Measurements from ENCODE around the gene CDIPT. TPM values are rescaled to one million over a fixed set of nuclear protein-coding genes. Genes with fewer than 3 reads are reported as not detected.

The CDIPT gene
- total RNA-seq = 81.8 and 83.9 TPM in 2 replicates

DNA sequence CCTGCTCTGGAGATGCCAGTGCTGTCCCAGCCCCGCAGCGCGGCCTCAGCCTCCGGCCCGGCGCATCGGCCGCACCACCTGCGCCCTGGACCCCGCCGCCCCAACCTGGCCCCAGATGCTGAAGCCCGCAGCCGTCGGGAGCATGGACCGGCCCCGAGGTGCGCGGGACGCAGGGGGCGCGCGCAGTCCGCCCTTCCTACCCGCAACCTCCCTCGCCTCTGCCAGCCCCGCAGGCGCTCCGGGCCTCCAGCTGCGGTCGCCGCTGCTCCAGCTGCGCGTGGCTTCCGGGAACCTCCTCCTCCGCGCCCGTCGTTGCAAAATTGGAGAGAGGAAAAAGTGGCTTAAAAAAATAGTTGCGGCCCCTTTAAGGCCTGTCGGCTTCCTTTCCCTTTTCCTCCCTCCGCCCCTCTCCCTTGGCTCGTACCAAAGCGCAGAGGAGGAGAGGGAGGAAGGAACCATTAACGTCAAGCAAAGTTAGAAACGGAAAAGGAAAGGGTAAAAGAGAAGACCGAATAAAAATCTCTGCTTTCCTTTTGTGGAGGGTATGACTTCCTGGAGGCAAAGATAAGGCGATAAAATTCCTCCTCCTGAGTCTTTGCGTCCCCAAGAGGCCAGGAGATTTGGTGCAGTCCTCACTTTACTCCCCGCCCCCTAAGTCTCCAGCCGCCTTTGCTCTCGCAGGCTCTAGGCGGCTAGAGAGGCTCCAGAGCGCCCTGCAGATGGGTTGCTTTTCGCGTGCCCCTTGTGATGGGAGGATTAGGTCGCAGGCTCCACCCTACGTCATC is at the start of gene CDIPT:
CDIPT (minus strand) TSS at position 343 of the 785 bp plus-strand sequence. CDS start 369 bp downstream, outside the sequence.

GRCh38 chr16:29900102-29900887 is 37.3 kb upstream of the CDIPT start, which contains the start of gene ASPHD1:
Gene ASPHD1 (plus strand): TSS chr16:29900488. CDS start chr16:29900972, 484 bp downstream.

DNA sequence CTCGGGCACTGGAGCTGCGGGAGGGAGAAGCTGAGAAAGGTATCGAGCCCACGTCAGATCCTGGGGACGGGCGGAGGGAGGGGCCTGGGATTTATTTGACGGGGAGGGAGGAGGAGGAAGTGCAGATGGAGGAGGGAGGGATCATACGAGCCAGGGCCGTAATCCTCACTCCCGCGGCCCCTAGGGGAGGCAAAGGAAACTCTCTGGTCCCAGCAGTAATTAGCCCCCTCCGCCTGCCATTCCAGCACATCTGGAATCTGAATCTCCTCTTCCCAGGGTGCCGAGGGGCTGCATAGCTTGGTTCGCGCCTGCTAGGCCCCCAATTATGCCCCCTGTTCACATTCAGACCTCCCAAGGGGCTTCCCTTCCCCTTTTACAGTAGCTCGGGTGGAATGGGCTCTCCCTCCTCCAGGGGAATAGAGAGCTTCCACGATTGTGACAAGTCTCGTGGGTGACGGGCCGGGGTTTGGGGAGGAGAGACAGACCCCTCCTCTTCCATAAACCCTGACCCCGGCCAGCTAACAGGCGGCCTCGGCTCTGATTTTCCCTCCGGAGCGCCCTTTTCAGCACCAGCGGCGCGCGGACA is 36.6 kb upstream of the CDIPT start, which contains the start of gene SEZ6L2:
SEZ6L2 (minus strand) TSS at position 35 of the 586 bp plus-strand sequence. CDS start 531 bp downstream, outside the sequence.

DNA sequence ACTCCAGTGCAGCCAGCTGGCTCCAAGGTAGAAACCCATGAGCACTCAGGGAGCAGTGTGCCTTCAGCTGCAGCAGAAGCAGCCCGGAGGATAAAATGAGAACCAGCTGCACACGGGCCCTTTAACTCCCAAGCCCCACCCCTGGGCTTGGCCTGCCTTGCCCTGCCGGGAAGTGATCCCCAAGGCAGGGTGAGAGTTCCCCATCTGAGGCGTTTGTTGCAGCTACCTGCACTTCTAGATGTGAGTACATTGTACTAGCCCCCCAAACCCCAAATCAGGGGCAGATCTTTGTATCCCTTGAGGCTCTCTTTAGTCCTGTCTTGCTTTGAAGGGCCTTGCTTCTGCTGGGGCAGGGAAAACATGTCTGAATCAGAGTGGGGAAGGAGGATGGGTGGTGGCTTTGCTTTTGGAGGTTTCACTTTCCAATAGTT is 42.7 kb downstream of the CDIPT start, which contains the start of gene MVP:
MVP (plus strand) TSS at position 192 of the 431 bp plus-strand sequence. CDS start 10,088 bp downstream, outside the sequence.

GRCh38 chr16:29815793-29816693 is 47.0 kb downstream of the CDIPT start, which contains the start of gene PAGR1:
Gene PAGR1 (plus strand): TSS chr16:29816152. CDS start chr16:29816526, 374 bp downstream.

DNA sequence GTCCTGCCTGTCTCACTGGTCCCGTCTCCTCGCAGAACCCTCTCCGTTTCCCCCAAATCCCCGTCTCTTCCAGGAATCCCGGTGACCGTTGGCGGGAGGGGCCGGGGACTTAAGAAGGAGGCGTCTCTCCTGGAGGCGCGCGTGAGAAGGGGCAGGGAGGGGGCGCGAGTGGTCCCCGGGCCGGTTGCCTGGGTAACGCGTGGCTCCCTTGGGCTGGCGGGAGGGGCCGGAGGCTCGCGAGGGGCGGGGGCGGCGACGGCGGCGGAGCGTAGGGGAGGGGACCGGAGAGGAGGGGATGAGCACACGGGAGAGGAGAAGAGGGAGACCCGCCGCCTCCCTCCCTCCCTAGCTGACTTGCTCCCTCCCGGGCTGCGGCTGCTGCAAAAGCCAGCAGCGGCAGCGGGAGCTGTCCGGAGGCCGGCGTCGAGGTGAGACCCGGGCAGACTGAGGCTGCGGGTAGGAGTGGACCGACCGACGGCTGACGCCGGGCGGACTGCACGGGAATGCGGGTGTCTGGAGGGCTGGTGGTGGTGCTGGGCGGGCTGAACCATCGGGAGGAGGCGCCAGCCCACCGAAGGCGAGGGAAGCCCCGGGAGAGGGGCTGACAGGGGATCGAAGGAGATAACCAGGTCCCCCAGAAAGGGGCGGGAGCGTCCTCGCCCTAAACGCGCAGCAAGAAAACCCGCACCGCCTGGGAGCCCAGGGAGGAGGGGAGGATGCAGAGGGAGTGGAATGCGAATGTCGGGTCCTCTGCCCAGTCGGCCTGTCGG is 50.9 kb downstream of the CDIPT start, which contains the start of gene PRRT2:
PRRT2 (plus strand) TSS at position 298 of the 770 bp plus-strand sequence. CDS start 862 bp downstream, outside the sequence.

Small RNA genes within 50 kb of the gene (small RNA-seq; reads per million reads assigned to genes)
- gene AC009133.6 = not detected
- gene AC120114.4 = not detected

Other genes starting within 250 kb of the CDIPT start
- gene SPN, start 200.0 kb downstream of the CDIPT start, total RNA-seq = not detected in 2 replicates
- gene QPRT, start 184.0 kb downstream of the CDIPT start, total RNA-seq = 0.52 and 1.6 TPM in 2 replicates
- gene C16orf54, start 117.2 kb downstream of the CDIPT start, total RNA-seq = not detected in 2 replicates
- not detected in 2 replicates for gene ZG16, start 85.0 kb downstream of the CDIPT start, total RNA-seq
- 14.9 and 21.0 TPM in 2 replicates for gene KIF22, start 72.5 kb downstream of the CDIPT start, total RNA-seq
- 139 and 158 TPM in 2 replicates for gene MAZ, start 56.7 kb downstream of the CDIPT start, total RNA-seq
- 2.4 and 3.5 TPM in 2 replicates for gene PRRT2, start 51.0 kb downstream of the CDIPT start, total RNA-seq
- 13.7 and 18.3 TPM in 2 replicates for gene PAGR1, start 47.1 kb downstream of the CDIPT start, total RNA-seq
- gene MVP, start 42.8 kb downstream of the CDIPT start, total RNA-seq = 249 and 324 TPM in 2 replicates
- 1.8 and 2.6 TPM in 2 replicates for gene SEZ6L2, start 36.3 kb upstream of the CDIPT start, total RNA-seq
- gene ASPHD1, start 37.3 kb upstream of the CDIPT start, total RNA-seq = 3.1 and 4.8 TPM in 2 replicates
- 11.3 and 12.0 TPM in 2 replicates for gene KCTD13, start 63.0 kb upstream of the CDIPT start, total RNA-seq
- 74.1 and 77.0 TPM in 2 replicates for gene TMEM219, start 98.9 kb upstream of the CDIPT start, total RNA-seq
- gene TAOK2, start 110.6 kb upstream of the CDIPT start, total RNA-seq = 32.4 and 35.7 TPM in 2 replicates
- 4.1 and 5.4 TPM in 2 replicates for gene HIRIP3, start 132.4 kb upstream of the CDIPT start, total RNA-seq
- gene INO80E, start 133.0 kb upstream of the CDIPT start, total RNA-seq = 26.7 and 26.9 TPM in 2 replicates
- gene DOC2A, start 147.8 kb upstream of the CDIPT start, total RNA-seq = under 0.01 and 0.13 TPM in 2 replicates
- gene C16orf92, start 160.0 kb upstream of the CDIPT start, total RNA-seq = not detected in 2 replicates
- 0.11 and 0.26 TPM in 2 replicates for gene TLCD3B, start 168.0 kb upstream of the CDIPT start, total RNA-seq
- gene ALDOA, start 202.5 kb upstream of the CDIPT start, total RNA-seq = 828 and 846 TPM in 2 replicates
- gene PPP4C, start 212.8 kb upstream of the CDIPT start, total RNA-seq = 144 and 150 TPM in 2 replicates
- gene TBX6, start 228.7 kb upstream of the CDIPT start, total RNA-seq = 0.11 and 0.39 TPM in 2 replicates
- gene YPEL3, start 233.0 kb upstream of the CDIPT start, total RNA-seq = 18.7 and 24.6 TPM in 2 replicates